ENCODE results near the gene GNG13. TPM values are rescaled to one million over a fixed set of nuclear protein-coding genes. Genes with fewer than 3 reads are reported as not detected.

Gene GNG13
- total RNA-seq, 1 experiment from 2014 or later: not detected

DNA sequence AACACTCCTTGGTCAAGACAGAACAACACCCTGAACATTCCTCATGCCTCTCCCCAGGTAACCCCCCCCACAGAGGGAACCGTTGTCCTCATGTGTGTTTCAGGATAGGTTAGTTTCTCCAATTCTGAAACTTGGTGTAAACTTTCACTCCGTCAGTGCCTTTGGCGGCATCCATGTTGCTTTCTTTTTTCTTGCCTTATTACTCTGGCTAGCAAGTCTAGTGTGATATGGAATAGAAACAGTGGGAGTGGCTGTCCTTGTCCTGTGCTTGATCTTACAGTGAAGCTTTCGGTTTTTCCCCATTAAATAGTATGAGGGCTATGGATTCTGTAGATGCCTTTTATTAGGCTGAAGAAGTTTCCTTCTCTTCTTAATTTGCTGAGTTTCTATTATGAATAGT is 35.7 kb upstream of the GNG13 start:
- H3K4me2 ChIP-seq (ENCODE audit: low read length): no peak overlapping the region
- H3K79me2 ChIP-seq (ENCODE audit: low read length): no peaks in the 10 kb centered on the region
- H3K27me3 ChIP-seq (ENCODE audit: low read length): no peaks in the 10 kb centered on the region
- DNase-seq: no peak
- BruUV-seq (replicated peaks): no TSS peak
- H3K27ac ChIP-seq (ENCODE audit: low read length): no peak overlapping the region
- no peak overlapping the region for H3K4me3 ChIP-seq (ENCODE audit: low read length)
- H3K9me3 ChIP-seq (ENCODE audit: low read length): no peaks in the 10 kb centered on the region
- no peaks in the 10 kb centered on the region for H3K4me1 ChIP-seq (ENCODE audit: insufficient read depth, low read length)
- no peak for TF ChIP-seq CTCF (conservative IDR thresholded peaks at IDR 0.05; ENCODE audit: low read depth, low read length)
- H3F3A ChIP-seq (ENCODE audit: low read length, unreplicated experiment): no peaks in the 10 kb centered on the region
- no peaks in the 10 kb centered on the region for H3K36me3 ChIP-seq (ENCODE audit: low read depth, low read length)
- no peaks in the 10 kb centered on the region for H3K9me2 ChIP-seq (replicated peaks; ENCODE audit: low read length)
- no peak overlapping the region for H2AFZ ChIP-seq (ENCODE audit: low read length)
- H4K20me1 ChIP-seq (ENCODE audit: low read length): no peaks in the 10 kb centered on the region
- POLR2A ChIA-PET (ENCODE audit: unreplicated experiment): no interaction called here
- ATAC-seq: no peak
- intact Hi-C loops (cut with micrococcal nuclease): no loop called here
- H3K9ac ChIP-seq (ENCODE audit: low read length): no peak overlapping the region
- CTCF ChIA-PET: no interaction called here

- Histone ChIP-seq H3K4me3 (ENCODE audit: low read length) (no peak overlapping the region), H2AFZ (ENCODE audit: low read length) (no peak overlapping the region), H3K79me2 (ENCODE audit: low read length) (no peaks in the 10 kb centered on the region), H3K27me3 (ENCODE audit: low read length) (no peaks in the 10 kb centered on the region), H3K4me1 (ENCODE audit: insufficient read depth, low read length) (no peaks in the 10 kb centered on the region), H3K27ac (ENCODE audit: low read length) (no peak overlapping the region), H3K9ac (ENCODE audit: low read length) (no peak overlapping the region), H3K9me2 (replicated peaks; ENCODE audit: low read length) (no peaks in the 10 kb centered on the region), H3F3A (ENCODE audit: low read length, unreplicated experiment) (no peaks in the 10 kb centered on the region), H3K9me3 (ENCODE audit: low read length) (no peaks in the 10 kb centered on the region), H4K20me1 (ENCODE audit: low read length) (no peaks in the 10 kb centered on the region), H3K36me3 (ENCODE audit: low read depth, low read length) (no peaks in the 10 kb centered on the region), H3K4me2 (ENCODE audit: low read length) (no peak overlapping the region)
- intact Hi-C loops (cut with micrococcal nuclease): no loop called here
- no peak for DNase-seq
- ChIA-PET POLR2A (ENCODE audit: unreplicated experiment) (interaction anchor here (0.6 kb wide), 1 partner anchor 475 kb away, joined by 4 read pairs; no protein-coding TSS in a partner anchor), CTCF (no interaction called here)
- TF ChIP-seq CTCF (conservative IDR thresholded peaks at IDR 0.05; ENCODE audit: low read depth, low read length) (no peak), EZH2 (IDR thresholded peaks at IDR 0.05; ENCODE audit: low read length, unreplicated experiment) (no peak), EZH2phosphoT487 (IDR thresholded peaks at IDR 0.05; ENCODE audit: borderline replicate concordance, low read length) (no peak)
- BruUV-seq (replicated peaks): no TSS peak
- ATAC-seq: no peak
These were observed 34.8 kb upstream of the GNG13 start for GRCh38 chr16:835373-835772.

GRCh38 chr16:833411-833810 is 32.9 kb upstream of the GNG13 start:
- Histone ChIP-seq H3K79me2 (ENCODE audit: low read length) (no peaks in the 10 kb centered on the region), H2AFZ (ENCODE audit: low read length) (no peak overlapping the region), H3K4me1 (ENCODE audit: insufficient read depth, low read length) (no peaks in the 10 kb centered on the region), H3K27me3 (ENCODE audit: low read length) (no peaks in the 10 kb centered on the region), H3K4me2 (ENCODE audit: low read length) (no peak overlapping the region), H4K20me1 (ENCODE audit: low read length) (no peaks in the 10 kb centered on the region), H3F3A (ENCODE audit: low read length, unreplicated experiment) (no peaks in the 10 kb centered on the region), H3K9me2 (replicated peaks; ENCODE audit: low read length) (no peaks in the 10 kb centered on the region), H3K9ac (ENCODE audit: low read length) (no peak overlapping the region), H3K36me3 (ENCODE audit: low read depth, low read length) (no peaks in the 10 kb centered on the region), H3K4me3 (ENCODE audit: low read length) (no peak overlapping the region), H3K27ac (ENCODE audit: low read length) (no peak overlapping the region), H3K9me3 (ENCODE audit: low read length) (no peaks in the 10 kb centered on the region)
- intact Hi-C loops (cut with micrococcal nuclease): no loop called here
- no peak for TF ChIP-seq EZH2phosphoT487 (IDR thresholded peaks at IDR 0.05; ENCODE audit: borderline replicate concordance, low read length)
- TF ChIP-seq CTCF (conservative IDR thresholded peaks at IDR 0.05; ENCODE audit: low read depth, low read length): no peak
- TF ChIP-seq EZH2 (IDR thresholded peaks at IDR 0.05; ENCODE audit: low read length, unreplicated experiment): no peak
- BruUV-seq (replicated peaks): no TSS peak
- ChIA-PET CTCF (no interaction called here), POLR2A (ENCODE audit: unreplicated experiment) (no interaction called here)
- DNase-seq (no peak), ATAC-seq (no peak)

All from PC-3 (cell line).